IMR-90 (cell line): ENCODE data around the gene B3GLCT. TPM values are rescaled to one million over a fixed set of nuclear protein-coding genes. Genes with fewer than 3 reads are reported as not detected.

Experiments
- ATAC-seq: fragments of 200-7000 bp; cut with Tn5 transposase; 2 replicates; pipeline ENCODE4 v1.9.1; 2020; ENCODE audit warnings: low read depth, mild to moderate bottlenecking, moderate library complexity
- BruUV-seq: library from RNA; stranded (reverse); fragments of 400-500 nt; replicated peaks from 2 replicates; lab custom pipeline; 2021; lab: Mats Ljungman, UMichigan
- CTCF ChIA-PET: fragments of 300-600 bp; formaldehyde crosslinking; extraction: SDS; loops from one replicate; lab custom pipeline; 2021; ENCODE audit warnings: antibody characterized with exemption; lab: Yijun Ruan, JAX
- POLR2A ChIA-PET: fragments of 300-600 bp; sonication (Branson Sonifier 250); formaldehyde crosslinking; loops from one replicate; lab custom pipeline; 2022; ENCODE audit warnings: antibody characterized with exemption; ENCODE audit not compliant: unreplicated experiment; lab: Charles Lee
- DNase-seq: peaks from one replicate; pipeline ENCODE4 v3.0.0; 2013
- H2AFZ ChIP-seq: replicated peaks from 2 replicates; pipeline ENCODE3; 2013; ENCODE audit warnings: low read length, mild to moderate bottlenecking; ENCODE audit not compliant: poor library complexity
- H2AK5ac ChIP-seq: 2 replicates; pipeline ENCODE4 v1.6.1; 2013; ENCODE audit warnings: low read depth, low read length, inconsistent platforms
- H2AK9ac ChIP-seq: replicated peaks from 2 replicates; pipeline ENCODE3; 2013; ENCODE audit warnings: mild to moderate bottlenecking, low read depth, low read length, moderate library complexity; ENCODE audit not compliant: poor library complexity
- H2BK120ac ChIP-seq: 2 replicates; pipeline ENCODE4 v1.6.1; 2013; ENCODE audit warnings: low read depth, low read length, inconsistent platforms
- H2BK15ac ChIP-seq: 3 replicates; pipeline ENCODE4 v1.6.1; 2013; ENCODE audit warnings: low read depth, low read length, inconsistent platforms
- H2BK20ac ChIP-seq: 2 replicates; pipeline ENCODE4 v1.6.1; 2013; ENCODE audit warnings: low read depth, mild to moderate bottlenecking, inconsistent platforms, low read length, moderate library complexity
- H2BK5ac ChIP-seq: 2 replicates; pipeline ENCODE4 v1.6.1; 2013; ENCODE audit warnings: mild to moderate bottlenecking, low read depth, low read length, inconsistent platforms; ENCODE audit not compliant: poor library complexity, severe bottlenecking
- H3K14ac ChIP-seq: replicated peaks from 2 replicates; pipeline ENCODE4 v1.6.1; 2013; ENCODE audit warnings: low read depth, low read length, inconsistent platforms
- H3K18ac ChIP-seq: 2 replicates; pipeline ENCODE4 v1.6.1; 2013; ENCODE audit warnings: low read depth, low read length, control low read depth
- H3K23ac ChIP-seq: 2 replicates; pipeline ENCODE4 v1.6.1; 2013; ENCODE audit warnings: low read depth, low read length, inconsistent platforms
- H3K27ac ChIP-seq: 2 replicates; pipeline ENCODE4 v1.5.1; 2013; ENCODE audit warnings: mild to moderate bottlenecking, control low read depth, low read length; ENCODE audit not compliant: insufficient read depth
- H3K27me3 ChIP-seq: 2 replicates; pipeline ENCODE4 v1.6.1; 2013; ENCODE audit warnings: low read length; ENCODE audit not compliant: control insufficient read depth, insufficient read depth
- H3K36me3 ChIP-seq: 2 replicates; pipeline ENCODE4 v1.6.1; 2013; ENCODE audit warnings: low read length, mixed read lengths; ENCODE audit not compliant: control insufficient read depth, insufficient read depth
- H3K4ac ChIP-seq: 2 replicates; pipeline ENCODE4 v1.6.1; 2013; ENCODE audit warnings: low read depth, low read length, inconsistent platforms
- H3K4me1 ChIP-seq: 2 replicates; pipeline ENCODE4 v1.6.1; 2013; ENCODE audit warnings: low read length, mixed read lengths; ENCODE audit not compliant: control insufficient read depth, insufficient read depth
- H3K4me2 ChIP-seq: 2 replicates; pipeline ENCODE4 v1.6.1; 2013; ENCODE audit warnings: low read depth, mild to moderate bottlenecking, control low read depth, low read length, moderate library complexity
- H3K4me3 ChIP-seq: 2 replicates; pipeline ENCODE4 v1.5.1; 2013; ENCODE audit warnings: low read depth, mild to moderate bottlenecking, control low read depth, low read length, moderate library complexity; ENCODE audit not compliant: insufficient read depth
- H3K56ac ChIP-seq: 2 replicates; pipeline ENCODE4 v1.6.1; 2013; ENCODE audit warnings: low read length, inconsistent platforms; ENCODE audit not compliant: insufficient read depth; ENCODE audit errors: extremely low read depth
- H3K79me1 ChIP-seq, 2 experiments: 2 replicates each; pipeline ENCODE4 v1.6.1; 2013; ENCODE audit warnings: low read length in 2 of 2, inconsistent platforms in 1 of 2, low read depth in 1 of 2
- H3K9ac ChIP-seq: 2 replicates; pipeline ENCODE4 v1.6.1; 2013; ENCODE audit warnings: low read depth, low read length, control low read depth
- H3K9me1 ChIP-seq: 2 replicates; pipeline ENCODE4 v1.6.1; 2013; ENCODE audit warnings: low read length, inconsistent platforms; ENCODE audit not compliant: insufficient read depth
- H3K9me3 ChIP-seq: 2 replicates; pipeline ENCODE4 v1.6.1; 2013; ENCODE audit warnings: low read length; ENCODE audit not compliant: control insufficient read depth, insufficient read depth
- H4K20me1 ChIP-seq: 2 replicates; pipeline ENCODE4 v1.6.1; 2013; ENCODE audit warnings: low read length, inconsistent platforms; ENCODE audit not compliant: insufficient read depth
- H4K5ac ChIP-seq: 2 replicates; pipeline ENCODE4 v1.6.1; 2013; ENCODE audit warnings: mild to moderate bottlenecking, low read depth, low read length, control low read depth
- H4K8ac ChIP-seq, 2 experiments: 2 replicates each; pipeline ENCODE4 v1.6.1; 2013; ENCODE audit warnings: low read depth in 2 of 2, low read length in 2 of 2, control low read depth in 1 of 2, inconsistent platforms in 1 of 2
- H4K91ac ChIP-seq: 2 replicates; pipeline ENCODE4 v1.6.1; 2013; ENCODE audit warnings: low read depth, low read length, inconsistent platforms; ENCODE audit not compliant: insufficient read depth
- CEBPB ChIP-seq: IDR thresholded peaks from 2 replicates; pipeline ENCODE4 v1.6.1; 2012; ENCODE audit warnings: low read depth, low read length, improper control_type of control experiment
- RCOR1 ChIP-seq: IDR thresholded peaks from 2 replicates; pipeline ENCODE4 v1.6.1; 2012; ENCODE audit warnings: mild to moderate bottlenecking, low read length, improper control_type of control experiment; ENCODE audit not compliant: insufficient replicate concordance
- WGBS, 2 experiments: methylation state at CpG; one replicate each; pipeline versions ENCODE4 v1.1.5 to v1.1.7; 2013; ENCODE audit warnings: missing lambda C conversion rate in 2 of 2; ENCODE audit not compliant: insufficient read length in 1 of 2; ENCODE audit errors: extremely low coverage in 2 of 2; 5-methylcytosine and 5-hydroxymethylcytosine counted together
- dilution Hi-C: fragments of 300-500 bp; cut with HindIII; formaldehyde crosslinking; loops from one replicate; pipeline ENCODE4 v1.14.3; 2018; ENCODE audit warnings: low sequenced_read_pairs; ENCODE audit not compliant: unreplicated experiment
- in situ Hi-C: fragments of 300-500 bp; cut with MboI; formaldehyde crosslinking; loops from 3 replicates; pipeline ENCODE4 v1.14.3; 2019; ENCODE audit warnings: low sequenced_read_pairs, inconsistent platforms, mixed read lengths
- intact Hi-C: fragments of 100-400 bp; cut with micrococcal nuclease; formaldehyde crosslinking; loops from 2 replicates; pipeline ENCODE4 v1.10.0; 2022
- polyA plus RNA-seq, 3 experiments: library from polyadenylated mRNA; depleted of rRNA; stranded (reverse); fragments of >200 nt; gene quantifications; 2 replicates each; pipeline ENCODE4 v1.2.3, GENCODE V29; 2012; ENCODE audit warnings: low replicate concordance in 1 of 3
- total RNA-seq: library from RNA; depleted of rRNA; stranded (reverse); fragments of >200 nt; gene quantifications from 2 replicates; pipeline ENCODE4 v1.2.3, GENCODE V29; 2012

The B3GLCT gene
- total and polyA plus RNA-seq, 2 of the 4 experiments (the other 2 are of a cell fraction): 2.0 to 4.5 TPM

DNA sequence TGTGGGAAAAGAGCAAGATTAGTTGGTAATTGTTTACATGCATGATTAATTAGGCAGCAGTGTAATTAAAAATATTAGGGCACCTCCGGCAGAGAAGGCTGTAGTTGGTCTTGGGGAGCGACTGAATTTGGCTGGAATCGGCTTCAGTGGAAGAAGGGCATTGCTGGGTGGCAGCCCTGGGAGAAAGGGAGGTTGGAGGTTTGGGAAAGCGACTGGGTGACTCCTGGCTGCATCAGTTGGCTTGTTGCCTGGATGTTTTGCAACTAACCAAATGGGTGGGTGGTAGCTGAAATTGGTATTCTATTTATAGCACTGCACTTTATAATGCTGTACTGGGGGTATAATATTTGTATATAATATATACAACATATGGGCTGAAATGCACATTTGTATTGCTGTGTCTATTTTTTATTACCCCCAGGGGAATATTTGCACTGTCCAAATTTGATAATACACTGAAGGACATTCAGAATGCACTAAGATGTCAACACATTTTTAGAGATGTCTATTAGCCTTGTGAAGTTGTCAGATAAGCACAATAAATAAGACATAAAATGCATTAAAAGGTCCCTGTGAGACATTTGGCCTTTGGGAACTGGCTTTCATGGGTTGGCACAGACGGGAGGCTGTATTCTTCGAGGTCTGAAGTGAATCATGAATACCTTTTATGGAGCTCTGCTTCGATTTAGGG lies 1.7 kb downstream of the B3GLCT start:
- WGBS, 2 experiments: 27% methylated on average over 2 of the region's 7 CpGs; no CpG with 5 or more reads in 1 of the 2 experiments
- in situ Hi-C loops (no loop called here), dilution Hi-C loops (no loop called here), intact Hi-C loops (no loop called here)
- Histone ChIP-seq H3K4me3 (peak overlapping the region; percentile 93; the same call in 1 of the 2 replicates), H2BK15ac (no peak overlapping the region), H3K79me1 (peaks cover 15 to 37% of the 10 kb centered on the region in 2 experiments), H2AK9ac (peak overlapping the region; percentile 43), H3K27ac (no peak overlapping the region), H3K9ac (peak overlapping the region; percentile 52; the same call in 1 of the 2 replicates), H2BK5ac (no peak overlapping the region), H3K27me3 (no peaks in the 10 kb centered on the region), H2BK20ac (no peak overlapping the region), H3K14ac (peak overlapping the region; percentile 63; the same call in 1 of the 2 replicates), H2BK120ac (no peak overlapping the region), H2AK5ac (0 out of 2 replicates have a peak overlapping the region, but pooled peaks have one; percentile 7), H4K20me1 (0 out of 2 replicates have a peak, but pooled peaks cover 3% of the 10 kb centered on the region), H4K5ac (no peak overlapping the region), H3K23ac (peak overlapping the region; percentile 48), H2AFZ (no peak overlapping the region), H4K91ac (no peak overlapping the region), H3K56ac (0 out of 2 replicates have a peak overlapping the region, but pooled peaks have one; percentile 71), H3K18ac (no peak overlapping the region), H3K4ac (no peak overlapping the region), H3K9me3 (no peaks in the 10 kb centered on the region), H3K9me1 (peaks cover 17% of the 10 kb centered on the region), H4K8ac (no peak overlapping the region), H3K4me2 (peak overlapping the region; percentile 36), H3K4me1 (peaks cover 7% of the 10 kb centered on the region), H3K36me3 (no peaks in the 10 kb centered on the region)
- TF ChIP-seq RCOR1: no peak
- TF ChIP-seq CEBPB: peak; percentile 93
- no peak for ATAC-seq
- DNase-seq: peak; percentile 59
- POLR2A ChIA-PET: interaction anchor here (0.6 kb wide), 1 partner anchor 661 kb away, joined by 4 read pairs; no protein-coding TSS in a partner anchor
- BruUV-seq: no TSS peak
- CTCF ChIA-PET: interaction anchor here (1.0 kb wide), 1 partner anchor 28 kb away, joined by 3 read pairs; no protein-coding TSS in a partner anchor
